GM12873 (cell line): ENCODE measurements around the gene TREML1.

ENCODE experiments used
- CTCF ChIP-seq: IDR thresholded peaks from 2 replicates; pipeline ENCODE4 v1.5.1; 2012; ENCODE audit warnings: low read depth, mild to moderate bottlenecking, moderate library complexity, low read length, control low read depth; ENCODE audit not compliant: insufficient read depth; ENCODE audit errors: missing control alignments

The TREML1 gene

GRCh38 chr6:41135062-41135832 is 18.9 kb downstream of the TREML1 start:
- TF ChIP-seq CTCF: no peak

- no peak for TF ChIP-seq CTCF
Measured at GRCh38 chr6:41132254-41132653, 21.9 kb downstream of the TREML1 start.

- no peak for TF ChIP-seq CTCF
Measured at GRCh38 chr6:41125282-41125681, 28.9 kb downstream of the TREML1 start.

GRCh38 chr6:41122918-41123317 is 31.2 kb downstream of the TREML1 start:
- TF ChIP-seq CTCF: no peak

- TF ChIP-seq CTCF: no peak
Measured at GRCh38 chr6:41122373-41122772, 31.8 kb downstream of the TREML1 start.

GRCh38 chr6:41120058-41120457 is 34.1 kb downstream of the TREML1 start:
- no peak for TF ChIP-seq CTCF

GRCh38 chr6:41119508-41119907 is 34.6 kb downstream of the TREML1 start:
- no peak for TF ChIP-seq CTCF
